Rectal smooth muscle tissue (tissue), 1 donor: Measurements from ENCODE around the gene STIL.

Experiments used
- H3K27ac ChIP-seq: one replicate; pipeline ENCODE4 v1.7.0; 2013; ENCODE audit warnings: low read depth, low read length, inconsistent platforms
- H3K27me3 ChIP-seq: one replicate; pipeline ENCODE4 v1.7.0; 2013; ENCODE audit warnings: low read length; ENCODE audit not compliant: control insufficient read depth, insufficient read depth
- H3K36me3 ChIP-seq: one replicate; pipeline ENCODE4 v1.7.0; 2013; ENCODE audit warnings: low read length; ENCODE audit not compliant: control insufficient read depth, insufficient read depth
- H3K4me1 ChIP-seq: one replicate; pipeline ENCODE4 v1.7.0; 2013; ENCODE audit warnings: low read length; ENCODE audit not compliant: control insufficient read depth, insufficient read depth
- H3K4me3 ChIP-seq: one replicate; pipeline ENCODE4 v1.7.0; 2013; ENCODE audit warnings: low read length
- H3K9ac ChIP-seq: one replicate; pipeline ENCODE4 v1.7.0; 2013; ENCODE audit warnings: low read length

STIL gene

DNA sequence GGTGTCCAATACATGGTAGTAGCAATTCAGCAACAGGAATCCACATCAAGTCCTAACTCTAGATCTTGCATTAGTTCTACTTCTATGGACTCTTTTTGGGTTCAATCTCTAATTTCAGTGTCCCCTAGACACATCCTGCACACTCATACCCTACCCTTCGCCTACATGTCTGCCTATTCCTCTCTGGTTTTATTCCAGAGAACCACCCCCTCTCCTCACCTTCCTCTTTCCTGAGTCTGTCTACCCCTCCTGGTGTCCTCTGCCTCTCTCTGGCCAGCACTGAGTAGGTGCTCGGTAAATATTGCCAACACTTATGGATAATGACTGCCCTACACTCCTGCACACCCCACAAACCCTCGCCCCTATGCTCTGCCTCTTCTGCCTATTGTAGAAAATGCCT lies 91.5 kb downstream of the STIL start:
- Histone ChIP-seq H3K27me3 (peaks cover 36% of the 10 kb centered on the region), H3K9ac (no peak overlapping the region), H3K4me1 (no peaks in the 10 kb centered on the region), H3K4me3 (no peak overlapping the region), H3K27ac (no peak overlapping the region), H3K36me3 (no peaks in the 10 kb centered on the region)

DNA sequence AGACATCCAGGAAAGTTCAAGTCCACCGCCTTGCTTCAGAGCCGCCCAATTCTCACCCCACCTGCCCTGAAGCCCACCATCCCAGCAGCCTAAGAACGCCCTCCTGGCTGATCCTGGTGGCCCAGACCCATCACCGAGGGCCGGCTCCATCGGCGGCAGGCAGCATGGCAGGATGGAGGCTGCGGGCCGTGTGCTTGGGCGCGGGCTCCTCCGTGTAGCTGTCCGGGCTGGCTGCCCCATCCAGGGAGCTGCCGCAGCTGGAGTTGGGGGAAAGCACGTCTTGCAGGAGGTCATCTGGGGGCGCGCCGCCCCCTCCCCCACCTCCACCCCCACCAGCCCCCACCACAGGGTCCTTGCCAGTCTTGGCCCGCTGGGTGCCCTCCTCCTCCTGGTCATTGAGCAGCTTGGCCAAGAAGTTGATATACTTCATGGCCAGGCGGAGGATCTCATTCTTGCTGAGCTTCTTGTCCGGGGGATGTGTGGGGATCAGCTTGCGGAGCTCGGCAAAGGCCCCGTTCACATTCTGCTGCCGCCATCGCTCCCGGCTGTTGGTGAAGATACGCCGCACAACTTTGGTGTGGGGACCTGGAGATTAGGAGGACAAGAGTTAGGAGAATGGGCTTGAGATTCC lies 94.2 kb downstream of the STIL start:
- Histone ChIP-seq H3K4me3 (no peak overlapping the region), H3K4me1 (no peaks in the 10 kb centered on the region), H3K27me3 (peaks cover 23% of the 10 kb centered on the region), H3K36me3 (no peaks in the 10 kb centered on the region), H3K9ac (no peak overlapping the region), H3K27ac (no peak overlapping the region)

GRCh38 chr1:47219001-47219400 lies 94.9 kb downstream of the STIL start:
- Histone ChIP-seq H3K4me1 (no peaks in the 10 kb centered on the region), H3K9ac (no peak overlapping the region)

DNA sequence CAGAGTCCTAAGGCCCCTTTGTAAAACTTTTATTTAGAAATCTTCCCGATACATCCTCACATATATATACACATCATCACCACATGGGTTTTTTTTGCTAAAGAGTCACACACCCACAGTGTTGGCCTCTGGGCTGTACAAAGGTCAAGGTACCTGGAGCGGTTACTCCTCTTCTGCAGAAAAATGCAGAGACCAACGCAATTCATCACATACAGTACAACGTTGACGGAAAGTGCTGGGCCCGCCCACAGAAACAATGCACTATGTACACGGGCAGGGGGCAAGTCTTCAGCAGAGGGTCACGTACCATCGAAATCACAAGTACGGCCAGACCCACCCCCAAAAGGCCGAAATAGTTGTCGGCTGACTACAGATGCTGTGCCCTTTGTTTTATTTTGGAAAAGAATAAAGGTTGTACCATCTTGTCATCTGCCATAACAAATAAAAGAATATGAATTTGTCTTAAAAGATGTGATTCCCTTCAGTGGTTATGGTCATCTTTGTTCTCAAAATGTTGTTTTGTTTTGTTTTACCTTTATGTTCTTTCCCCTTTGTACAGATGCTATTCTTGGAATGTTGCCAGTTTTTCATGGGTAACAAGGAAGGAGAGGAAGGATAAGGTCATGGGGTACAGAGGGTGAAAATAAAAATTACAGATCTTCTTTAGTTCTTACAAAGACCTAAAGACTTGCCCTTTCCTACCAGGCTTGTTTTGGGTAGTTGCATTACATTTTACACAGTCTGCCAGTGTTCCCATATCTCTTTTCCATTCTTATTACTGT lies 97.5 kb downstream of the STIL start:
- H3K4me1 ChIP-seq: no peaks in the 10 kb centered on the region
- no peaks in the 10 kb centered on the region for H3K36me3 ChIP-seq
- H3K9ac ChIP-seq: no peak overlapping the region
- H3K27ac ChIP-seq: no peak overlapping the region
- H3K4me3 ChIP-seq: no peak overlapping the region
- H3K27me3 ChIP-seq: peaks cover 4% of the 10 kb centered on the region

More at GRCh38 chr1:47219001-47219400, 94.9 kb downstream of the STIL start:
- Histone ChIP-seq H3K27ac (no peak overlapping the region), H3K36me3 (no peaks in the 10 kb centered on the region), H3K27me3 (peaks cover 17% of the 10 kb centered on the region), H3K4me3 (no peak overlapping the region)

DNA sequence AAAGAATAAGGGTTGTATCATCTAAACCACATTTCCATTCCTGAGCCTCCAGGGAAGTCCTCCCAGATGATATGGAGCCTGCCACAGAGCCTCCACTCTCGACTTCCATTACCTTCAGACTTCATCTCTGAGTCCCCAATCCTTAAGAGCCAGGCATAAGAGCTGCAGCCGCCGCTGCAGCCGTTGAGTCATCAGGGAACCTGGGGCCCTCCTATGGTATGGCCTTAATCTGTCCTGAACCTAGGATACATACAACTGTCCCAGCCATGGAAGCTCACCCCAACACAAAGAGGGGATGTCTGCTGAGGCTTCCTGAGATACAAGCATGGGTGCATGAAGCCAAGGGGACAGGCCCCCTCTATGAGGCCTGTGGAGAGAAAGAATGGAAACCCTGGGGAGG lies 98.2 kb downstream of the STIL start:
- H3K9ac ChIP-seq: no peak overlapping the region
- H3K4me3 ChIP-seq: no peak overlapping the region
- no peak overlapping the region for H3K27ac ChIP-seq
- no peaks in the 10 kb centered on the region for H3K27me3 ChIP-seq
- no peaks in the 10 kb centered on the region for H3K4me1 ChIP-seq
- H3K36me3 ChIP-seq: no peaks in the 10 kb centered on the region

- no peaks in the 10 kb centered on the region for H3K27me3 ChIP-seq
- no peak overlapping the region for H3K27ac ChIP-seq
- H3K4me3 ChIP-seq: no peak overlapping the region
- H3K36me3 ChIP-seq: no peaks in the 10 kb centered on the region
- no peaks in the 10 kb centered on the region for H3K4me1 ChIP-seq
- H3K9ac ChIP-seq: no peak overlapping the region
These were observed 99.4 kb downstream of the STIL start for GRCh38 chr1:47214549-47214948.

- no peak overlapping the region for H3K27ac ChIP-seq
- no peaks in the 10 kb centered on the region for H3K4me1 ChIP-seq
These were observed 100.5 kb downstream of the STIL start for GRCh38 chr1:47213230-47213963.

DNA sequence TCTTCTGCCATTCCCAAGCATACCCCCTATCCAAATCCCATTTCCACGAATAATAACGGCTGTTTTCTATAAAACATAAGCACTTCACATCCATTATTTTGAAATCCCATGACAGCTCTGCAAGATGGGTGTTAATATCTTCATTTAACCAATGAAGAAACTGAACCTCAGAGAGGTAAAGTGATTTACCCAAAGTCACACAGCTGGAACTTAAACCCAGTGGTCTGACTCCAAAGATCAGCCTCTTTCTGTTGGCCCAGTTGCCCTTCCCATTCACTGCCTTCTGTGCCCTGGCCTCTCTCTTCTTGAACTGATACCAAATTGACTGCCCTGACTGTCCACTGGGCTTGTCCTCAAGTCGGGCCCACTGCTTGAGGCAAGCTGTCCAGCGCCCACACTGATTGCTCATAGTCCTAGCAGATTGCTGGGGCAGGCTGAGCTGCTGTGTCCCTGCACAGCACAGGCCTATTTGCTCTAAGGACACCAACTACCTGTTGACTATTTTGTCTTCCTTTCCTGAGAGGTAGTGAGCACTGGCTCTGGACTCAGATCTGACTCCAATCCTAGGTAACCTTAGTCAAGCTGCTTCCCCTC lies 101.2 kb downstream of the STIL start:
- Histone ChIP-seq H3K36me3 (no peaks in the 10 kb centered on the region), H3K27me3 (no peaks in the 10 kb centered on the region), H3K4me3 (no peak overlapping the region), H3K4me1 (no peaks in the 10 kb centered on the region), H3K9ac (no peak overlapping the region), H3K27ac (no peak overlapping the region)

More at GRCh38 chr1:47213230-47213963, 100.5 kb downstream of the STIL start:
- H3K4me3 ChIP-seq: no peak overlapping the region
- no peak overlapping the region for H3K9ac ChIP-seq
- no peaks in the 10 kb centered on the region for H3K36me3 ChIP-seq
- H3K27me3 ChIP-seq: no peaks in the 10 kb centered on the region

GRCh38 chr1:47211796-47212269 lies 102.1 kb downstream of the STIL start:
- no peak overlapping the region for H3K4me3 ChIP-seq
- H3K27ac ChIP-seq: no peak overlapping the region
- no peak overlapping the region for H3K9ac ChIP-seq
- no peaks in the 10 kb centered on the region for H3K4me1 ChIP-seq
- no peaks in the 10 kb centered on the region for H3K36me3 ChIP-seq
- no peaks in the 10 kb centered on the region for H3K27me3 ChIP-seq

- H3K27me3 ChIP-seq: no peaks in the 10 kb centered on the region
- no peaks in the 10 kb centered on the region for H3K36me3 ChIP-seq
- no peak overlapping the region for H3K4me3 ChIP-seq
- no peak overlapping the region for H3K9ac ChIP-seq
- H3K4me1 ChIP-seq: no peaks in the 10 kb centered on the region
- no peak overlapping the region for H3K27ac ChIP-seq
These were observed 103.3 kb downstream of the STIL start for GRCh38 chr1:47210666-47211065.

DNA sequence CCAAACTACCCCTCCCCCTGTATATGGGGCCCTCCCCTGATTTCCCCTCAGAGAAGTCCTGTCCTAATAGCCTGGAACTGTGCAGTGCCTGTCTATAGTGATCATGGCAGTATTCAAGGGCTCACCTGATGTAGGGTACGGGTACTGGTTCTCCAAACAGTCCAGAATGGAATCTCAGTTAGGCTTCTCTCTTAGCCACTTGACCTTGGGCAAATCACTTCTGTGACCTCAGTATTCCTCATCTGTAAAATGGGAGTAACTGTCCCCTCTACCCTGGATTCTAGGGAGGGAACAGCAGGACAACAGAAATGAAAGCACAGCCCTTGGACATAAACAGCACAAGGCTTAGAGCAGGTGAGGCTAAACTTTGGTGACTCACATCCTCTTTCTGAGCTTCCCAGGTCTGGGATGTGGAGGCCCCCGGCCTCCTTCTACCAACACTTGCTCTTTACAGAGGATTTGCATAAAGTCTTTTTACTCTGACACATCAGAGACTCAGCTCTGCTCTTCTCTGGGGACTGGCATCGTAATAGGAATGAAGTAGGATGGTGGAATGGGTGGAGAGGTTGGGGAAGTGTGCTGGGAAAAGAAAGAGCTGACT lies 104.1 kb downstream of the STIL start:
- no peak overlapping the region for H3K27ac ChIP-seq
- no peaks in the 10 kb centered on the region for H3K36me3 ChIP-seq
- no peak overlapping the region for H3K4me3 ChIP-seq
- H3K9ac ChIP-seq: no peak overlapping the region
- no peaks in the 10 kb centered on the region for H3K27me3 ChIP-seq
- no peaks in the 10 kb centered on the region for H3K4me1 ChIP-seq

GRCh38 chr1:47209091-47209490 lies 104.9 kb downstream of the STIL start:
- H3K4me1 ChIP-seq: no peaks in the 10 kb centered on the region
- no peaks in the 10 kb centered on the region for H3K27me3 ChIP-seq
- no peak overlapping the region for H3K27ac ChIP-seq

More at GRCh38 chr1:47209091-47209490, 104.9 kb downstream of the STIL start:
- Histone ChIP-seq H3K4me3 (no peak overlapping the region), H3K9ac (no peak overlapping the region), H3K36me3 (no peaks in the 10 kb centered on the region)
